ENCODE results near the gene CFAP299.
A peak's percentile ranks its signal among the peaks of the same experiment; 100 is the strongest.

CFAP299 gene

GRCh38 chr4:80956421-80956820, 620.9 kb downstream of the CFAP299 start:
- no peak for TF ChIP-seq CTCF (IDR thresholded peaks at IDR 0.05; ENCODE audit: low read depth, low read length)
- H3K4me3 ChIP-seq (ENCODE audit: low read depth, low read length), result no peak overlapping the region

GRCh38 chr4:80963051-80963450, 627.5 kb downstream of the CFAP299 start:
- TF ChIP-seq CTCF (IDR thresholded peaks at IDR 0.05; ENCODE audit: low read depth, low read length), result no peak
- H3K4me3 ChIP-seq (ENCODE audit: low read depth, low read length), result no peak overlapping the region

- no peak for TF ChIP-seq CTCF (IDR thresholded peaks at IDR 0.05; ENCODE audit: low read depth, low read length)
- H3K4me3 ChIP-seq (ENCODE audit: low read depth, low read length), result no peak overlapping the region
Measured at GRCh38 chr4:80967346-80967745, 631.8 kb downstream of the CFAP299 start.

- no peak for TF ChIP-seq CTCF (IDR thresholded peaks at IDR 0.05; ENCODE audit: low read depth, low read length)
- H3K4me3 ChIP-seq (ENCODE audit: low read depth, low read length), result no peak overlapping the region
Measured at GRCh38 chr4:80980239-80980638, 644.7 kb downstream of the CFAP299 start.

- TF ChIP-seq CTCF (IDR thresholded peaks at IDR 0.05; ENCODE audit: low read depth, low read length), result no peak
- no peak overlapping the region for H3K4me3 ChIP-seq (ENCODE audit: low read depth, low read length)
Measured at GRCh38 chr4:80986011-80986410, 650.5 kb downstream of the CFAP299 start.

DNA sequence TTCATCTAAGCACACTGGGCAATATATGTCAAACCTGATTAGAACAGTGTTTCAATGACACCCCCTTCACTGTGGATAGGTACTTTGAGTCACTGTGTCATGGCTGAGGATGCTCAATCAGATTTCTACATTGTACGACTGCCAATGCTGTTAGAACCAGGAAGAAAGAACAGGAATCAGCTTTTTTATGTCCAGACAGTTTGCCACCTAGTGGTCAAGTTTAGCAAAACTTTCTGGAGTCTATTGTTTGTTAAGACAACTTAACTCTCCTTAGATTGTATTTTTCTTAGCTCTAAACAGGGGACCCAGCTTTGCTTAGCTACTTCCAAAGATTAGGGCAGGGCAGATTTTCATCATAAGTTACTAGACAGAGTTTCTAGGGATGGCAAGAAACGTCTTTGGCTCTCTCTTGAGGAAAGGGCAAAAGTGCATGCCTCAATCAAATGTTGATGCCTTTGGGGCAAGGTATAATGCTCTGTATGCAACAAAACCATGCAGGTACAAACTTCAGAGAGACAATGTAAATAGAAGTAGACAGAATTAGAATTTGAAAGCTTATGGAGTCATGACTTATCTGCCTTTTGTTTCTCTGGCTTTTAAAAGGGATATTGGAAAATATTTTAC, 654.5 kb downstream of the CFAP299 start:
- no peak overlapping the region for H3K4me3 ChIP-seq (ENCODE audit: low read depth, low read length)
- TF ChIP-seq CTCF (IDR thresholded peaks at IDR 0.05; ENCODE audit: low read depth, low read length), result peak; percentile 24; the same call in 1 of the 2 replicates

DNA sequence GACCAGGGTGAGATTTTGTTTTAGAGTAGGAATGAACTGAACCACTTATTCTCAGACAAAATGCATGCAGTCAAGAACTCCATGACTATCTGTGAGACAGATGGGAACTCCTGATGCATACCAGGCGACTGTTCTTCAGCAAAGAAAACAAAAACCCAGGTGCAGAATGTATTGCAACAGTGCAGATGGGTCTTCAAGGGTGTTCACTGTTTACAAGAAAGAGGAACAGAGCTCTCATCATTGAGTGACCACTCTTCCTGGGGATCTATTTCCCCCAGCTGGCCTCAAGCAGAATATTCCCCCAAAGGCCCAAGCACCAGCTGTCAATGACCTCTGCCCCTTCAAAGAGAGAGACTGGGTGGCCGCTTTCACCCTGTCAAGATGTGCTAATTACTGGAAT, 655.3 kb downstream of the CFAP299 start:
- no peak overlapping the region for H3K4me3 ChIP-seq (ENCODE audit: low read depth, low read length)
- no peak for TF ChIP-seq CTCF (IDR thresholded peaks at IDR 0.05; ENCODE audit: low read depth, low read length)

Measured in WI38 (cell line).